GM12892 (cell line): Measurements from ENCODE around the gene SCGB1A1.

Source experiments
- POLR2A ChIP-seq: IDR thresholded peaks from 2 replicates; pipeline ENCODE4 v1.6.1; 2011; ENCODE audit warnings: low read depth, low read length, control low read depth
- POLR2AphosphoS5 ChIP-seq: IDR thresholded peaks from 2 replicates; pipeline ENCODE4 v1.6.1; 2011; ENCODE audit warnings: low read depth, low read length, control low read depth
- TAF1 ChIP-seq: IDR thresholded peaks from 2 replicates; pipeline ENCODE4 v1.6.1; 2011; ENCODE audit warnings: low read depth, mild to moderate bottlenecking, control low read depth, low read length, borderline replicate concordance

DNA sequence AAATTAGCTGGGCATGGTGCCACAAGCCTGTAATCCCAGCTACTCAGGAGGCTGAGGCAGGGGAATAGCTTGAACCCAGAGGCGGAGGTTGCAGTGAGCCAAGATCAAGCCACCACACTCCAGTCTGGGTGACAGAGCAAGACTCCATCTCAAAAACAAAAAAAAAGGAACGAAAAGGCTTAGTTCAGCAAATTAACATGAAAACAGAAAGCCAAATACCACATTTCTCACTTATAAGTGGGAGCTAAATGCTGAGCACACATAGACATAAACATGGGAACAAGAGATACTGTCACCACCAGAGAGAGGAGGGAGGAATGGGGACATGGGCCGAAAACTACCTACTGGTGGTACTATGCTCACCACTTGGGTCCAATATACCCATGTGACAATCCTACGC, 38.6 kb downstream of the SCGB1A1 start:
- TF ChIP-seq POLR2A (no peak), POLR2AphosphoS5 (no peak), TAF1 (no peak)
